ENCODE results near the gene KLRC4. TPM values are rescaled to one million over a fixed set of nuclear protein-coding genes. Genes with fewer than 3 reads are reported as not detected.
"Not testable (repeated sequence)": the region's sequence is repeated elsewhere in the genome, so short reads cannot be mapped to it uniquely, and the experiment has no call there.

Gene KLRC4
- polyA plus RNA-seq, 1 donor from 2014 or later, result 8.2 TPM

GRCh38 chr12:10390991-10391390 lies 18.6 kb downstream of the KLRC4 start:
- not testable (repeated sequence) for H2AFZ ChIP-seq (ENCODE audit: low read depth, low read length)

GRCh38 chr12:10389904-10390303 lies 19.7 kb downstream of the KLRC4 start, which contains the start of gene KLRK1:
KLRK1 (minus strand) TSS chr12:10390041; CDS start chr12:10388810, 1,231 bp downstream.
- no peak for TF ChIP-seq RAD21 (conservative IDR thresholded peaks at IDR 0.05)
- no peak for TF ChIP-seq CTCF (IDR thresholded peaks at IDR 0.05; ENCODE audit: poor library complexity, severe bottlenecking)
- TF ChIP-seq EP300 (conservative IDR thresholded peaks at IDR 0.05; ENCODE audit: poor library complexity, severe bottlenecking), result no peak
- no peak for TF ChIP-seq MXI1 (conservative IDR thresholded peaks at IDR 0.05; ENCODE audit: poor library complexity, severe bottlenecking)
- TF ChIP-seq POLR2AphosphoS5 (IDR thresholded peaks at IDR 0.05), result no peak
- no peak for TF ChIP-seq SMC3 (conservative IDR thresholded peaks at IDR 0.05; ENCODE audit: poor library complexity)
- TF ChIP-seq EZH2 (IDR thresholded peaks at IDR 0.05; ENCODE audit: borderline replicate concordance, insufficient read depth, low read length, poor library complexity, severe bottlenecking), result no peak
- no peak for TF ChIP-seq TAF1 (IDR thresholded peaks at IDR 0.05; ENCODE audit: low read depth)
- TF ChIP-seq REST (IDR thresholded peaks at IDR 0.05; ENCODE audit: borderline replicate concordance), result no peak
- H3K9me3 ChIP-seq (ENCODE audit: low read length), result no peaks in the 10 kb centered on the region
- H3K4me2 ChIP-seq (ENCODE audit: low read length), result no peak within 1 kb of the TSS
- H3K4me3 ChIP-seq (ENCODE audit: low read length), result no peak within 1 kb of the TSS
- H3K27me3 ChIP-seq (ENCODE audit: insufficient read depth, low read depth, low read length), result no peaks in the 10 kb centered on the region
- no peaks in the 10 kb centered on the region for H3K36me3 ChIP-seq (ENCODE audit: insufficient read depth, low read length)
- no peaks in the 10 kb centered on the region for H4K20me1 ChIP-seq (ENCODE audit: insufficient read depth)
- H3K27ac ChIP-seq (ENCODE audit: low read length), result no peak within 1 kb of the TSS
- no peak within 1 kb of the TSS for H2AFZ ChIP-seq (ENCODE audit: low read depth, low read length)
- H3K9me2 ChIP-seq (ENCODE audit: insufficient read depth, low read length), result no peaks in the 10 kb centered on the region
- H3F3A ChIP-seq (ENCODE audit: insufficient read depth, low read length, poor library complexity, severe bottlenecking), result no peaks in the 10 kb centered on the region
- H3K9ac ChIP-seq (ENCODE audit: low read length), result no peak within 1 kb of the TSS
- H3K79me2 ChIP-seq (replicated peaks; ENCODE audit: insufficient read depth, low read length), result no peaks in the 10 kb centered on the region

More at GRCh38 chr12:10390991-10391390, 18.6 kb downstream of the KLRC4 start:
- not testable (repeated sequence) for H3K27me3 ChIP-seq (ENCODE audit: insufficient read depth, low read depth, low read length); H3K9ac ChIP-seq (ENCODE audit: low read length); H3K36me3 ChIP-seq (ENCODE audit: insufficient read depth, low read length); H3K27ac ChIP-seq (ENCODE audit: low read length); H3K79me2 ChIP-seq (replicated peaks; ENCODE audit: insufficient read depth, low read length); H3K4me2 ChIP-seq (ENCODE audit: low read length); H3K9me2 ChIP-seq (ENCODE audit: insufficient read depth, low read length); H4K20me1 ChIP-seq (ENCODE audit: insufficient read depth); H3K4me3 ChIP-seq (ENCODE audit: low read length); H3F3A ChIP-seq (ENCODE audit: insufficient read depth, low read length, poor library complexity, severe bottlenecking); H3K9me3 ChIP-seq (ENCODE audit: low read length)
